ENCODE results near the gene SETD1B.
A peak's percentile ranks its signal among the peaks of the same experiment; 100 is the strongest.
"Not testable (repeated sequence)": the region's sequence is repeated elsewhere in the genome, so short reads cannot be mapped to it uniquely, and the experiment has no call there.

SETD1B gene

GRCh38 chr12:121861636-121862254, 57.9 kb downstream of the SETD1B start:
- H3K4me3 ChIP-seq (ENCODE audit: low read depth, low read length) = no peak overlapping the region

GRCh38 chr12:121866331-121866730, 62.5 kb downstream of the SETD1B start:
- DNase-seq = no peak
- no peak overlapping the region for H3K4me3 ChIP-seq (ENCODE audit: low read depth, low read length)
- H3K9me3 ChIP-seq = no peaks in the 10 kb centered on the region
- H3K4me1 ChIP-seq = peaks cover 6% of the 10 kb centered on the region; the same call in 1 of the 2 replicates
- H3K36me3 ChIP-seq = no peaks in the 10 kb centered on the region
- no peaks in the 10 kb centered on the region for H3K27me3 ChIP-seq
- no peak for TF ChIP-seq CTCF (IDR thresholded peaks at IDR 0.05; ENCODE audit: low read depth, low read length)

More at GRCh38 chr12:121861636-121862254, 57.9 kb downstream of the SETD1B start:
- peaks cover 6% of the 10 kb centered on the region; the same call in 1 of the 2 replicates for H3K4me1 ChIP-seq
- DNase-seq = no peak
- H3K9me3 ChIP-seq = no peaks in the 10 kb centered on the region
- no peaks in the 10 kb centered on the region for H3K27me3 ChIP-seq
- TF ChIP-seq CTCF (IDR thresholded peaks at IDR 0.05; ENCODE audit: low read depth, low read length) = no peak
- H3K36me3 ChIP-seq = no peaks in the 10 kb centered on the region

GRCh38 chr12:121869229-121869628, 65.4 kb downstream of the SETD1B start:
- not testable (repeated sequence) for H3K9me3 ChIP-seq; H3K4me1 ChIP-seq; H3K36me3 ChIP-seq; DNase-seq; H3K27me3 ChIP-seq; H3K4me3 ChIP-seq (ENCODE audit: low read depth, low read length)

GRCh38 chr12:121871467-121871866, 67.7 kb downstream of the SETD1B start:
- Histone ChIP-seq H3K9me3 (no peaks in the 10 kb centered on the region), H3K27me3 (no peaks in the 10 kb centered on the region), H3K36me3 (no peaks in the 10 kb centered on the region), H3K4me3 (ENCODE audit: low read depth, low read length) (no peak overlapping the region), H3K4me1 (peaks cover 6% of the 10 kb centered on the region)
- DNase-seq = no peak
- no peak for TF ChIP-seq CTCF (IDR thresholded peaks at IDR 0.05; ENCODE audit: low read depth, low read length)

- peak; percentile 93 for DNase-seq
- H3K4me3 ChIP-seq (ENCODE audit: low read depth, low read length) = peak overlapping the region; percentile 45
- no peak for TF ChIP-seq CTCF (IDR thresholded peaks at IDR 0.05; ENCODE audit: low read depth, low read length)
- H3K27me3 ChIP-seq = no peaks in the 10 kb centered on the region
- no peaks in the 10 kb centered on the region for H3K9me3 ChIP-seq
- no peaks in the 10 kb centered on the region for H3K36me3 ChIP-seq
- H3K4me1 ChIP-seq = peaks cover 6% of the 10 kb centered on the region
Observed at GRCh38 chr12:121872546-121873215, 68.9 kb downstream of the SETD1B start.

GRCh38 chr12:121873216-121873569, 69.4 kb downstream of the SETD1B start:
- H3K4me1 ChIP-seq = peaks cover 6% of the 10 kb centered on the region
- no peak overlapping the region for H3K4me3 ChIP-seq (ENCODE audit: low read depth, low read length)
- H3K27me3 ChIP-seq = no peaks in the 10 kb centered on the region
- no peaks in the 10 kb centered on the region for H3K36me3 ChIP-seq
- no peak for TF ChIP-seq CTCF (IDR thresholded peaks at IDR 0.05; ENCODE audit: low read depth, low read length)
- no peaks in the 10 kb centered on the region for H3K9me3 ChIP-seq
- no peak for DNase-seq

All from BE2C (cell line).